Coronary artery (tissue), 2 donors: ENCODE data around the gene PTPRO.
A peak's percentile ranks its signal among the peaks of the same experiment; 100 is the strongest.

Experiments used
- DNase-seq: peaks from one replicate; pipeline ENCODE4 v3.0.0-alpha.2; 2017; ENCODE audit warnings: low spot score
- H3K27ac ChIP-seq, 2 donors: fragments of 200-600 bp; sonication (generic); one replicate each; pipeline ENCODE4 v1.5.1; 2016 to 2019
- H3K4me3 ChIP-seq: fragments of 200-600 bp; sonication (generic); 2 replicates; pipeline ENCODE4 v1.5.1; 2016; ENCODE audit warnings: mild to moderate bottlenecking, moderate library complexity
- TF ChIP-seq, protein P1 (sequence below): fragments of 200-600 bp; sonication (generic); IDR thresholded peaks from one replicate; pipeline ENCODE4 v1.5.1; 2019; ENCODE audit warnings: antibody characterized with exemption

PTPRO gene

GRCh38 chr12:15629761-15630160 lies 307.5 kb downstream of the PTPRO start:
- peak overlapping the region; percentile 79 to 87 for H3K27ac ChIP-seq
- no peak for DNase-seq
- H3K4me3 ChIP-seq: no peak overlapping the region
- TF ChIP-seq, protein P1, sequence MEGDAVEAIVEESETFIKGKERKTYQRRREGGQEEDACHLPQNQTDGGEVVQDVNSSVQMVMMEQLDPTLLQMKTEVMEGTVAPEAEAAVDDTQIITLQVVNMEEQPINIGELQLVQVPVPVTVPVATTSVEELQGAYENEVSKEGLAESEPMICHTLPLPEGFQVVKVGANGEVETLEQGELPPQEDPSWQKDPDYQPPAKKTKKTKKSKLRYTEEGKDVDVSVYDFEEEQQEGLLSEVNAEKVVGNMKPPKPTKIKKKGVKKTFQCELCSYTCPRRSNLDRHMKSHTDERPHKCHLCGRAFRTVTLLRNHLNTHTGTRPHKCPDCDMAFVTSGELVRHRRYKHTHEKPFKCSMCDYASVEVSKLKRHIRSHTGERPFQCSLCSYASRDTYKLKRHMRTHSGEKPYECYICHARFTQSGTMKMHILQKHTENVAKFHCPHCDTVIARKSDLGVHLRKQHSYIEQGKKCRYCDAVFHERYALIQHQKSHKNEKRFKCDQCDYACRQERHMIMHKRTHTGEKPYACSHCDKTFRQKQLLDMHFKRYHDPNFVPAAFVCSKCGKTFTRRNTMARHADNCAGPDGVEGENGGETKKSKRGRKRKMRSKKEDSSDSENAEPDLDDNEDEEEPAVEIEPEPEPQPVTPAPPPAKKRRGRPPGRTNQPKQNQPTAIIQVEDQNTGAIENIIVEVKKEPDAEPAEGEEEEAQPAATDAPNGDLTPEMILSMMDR: no peak

DNA sequence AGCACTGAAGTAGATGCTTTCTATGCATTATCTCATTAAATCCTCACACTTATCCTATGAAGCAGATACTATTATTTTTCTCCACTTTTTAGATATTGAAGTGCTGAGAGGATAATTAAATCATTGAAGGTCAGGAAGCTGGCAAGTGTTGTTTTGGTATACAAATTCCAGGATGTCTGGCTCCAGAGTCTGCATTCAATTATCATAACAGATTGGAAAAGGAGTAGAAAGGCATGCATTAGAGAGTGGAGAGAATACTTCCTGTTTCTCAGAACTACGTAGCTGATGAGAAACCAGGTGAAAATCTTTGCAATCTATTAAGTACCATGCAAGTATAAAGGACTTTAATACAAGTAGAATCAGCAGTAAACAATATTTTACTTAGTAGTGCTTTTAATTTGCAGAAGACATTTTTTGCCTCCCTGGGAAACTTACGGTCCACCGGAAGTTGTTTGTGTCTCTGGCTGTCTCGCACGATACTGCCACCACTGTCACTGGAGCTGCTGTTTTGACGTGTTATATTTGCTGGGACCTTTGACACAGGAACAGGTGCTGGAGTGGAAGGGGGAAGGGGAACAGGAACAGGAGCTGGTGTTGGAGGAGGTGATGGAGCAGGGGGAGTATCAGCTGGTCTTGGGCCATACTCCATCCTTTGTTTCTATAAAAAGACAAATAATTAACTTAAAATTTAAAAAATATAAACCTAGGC lies 308.9 kb downstream of the PTPRO start:
- TF ChIP-seq, protein P1: no peak
- H3K4me3 ChIP-seq: no peak overlapping the region
- no peak for DNase-seq
- H3K27ac ChIP-seq: peak overlapping the region; percentile 79 to 87

DNA sequence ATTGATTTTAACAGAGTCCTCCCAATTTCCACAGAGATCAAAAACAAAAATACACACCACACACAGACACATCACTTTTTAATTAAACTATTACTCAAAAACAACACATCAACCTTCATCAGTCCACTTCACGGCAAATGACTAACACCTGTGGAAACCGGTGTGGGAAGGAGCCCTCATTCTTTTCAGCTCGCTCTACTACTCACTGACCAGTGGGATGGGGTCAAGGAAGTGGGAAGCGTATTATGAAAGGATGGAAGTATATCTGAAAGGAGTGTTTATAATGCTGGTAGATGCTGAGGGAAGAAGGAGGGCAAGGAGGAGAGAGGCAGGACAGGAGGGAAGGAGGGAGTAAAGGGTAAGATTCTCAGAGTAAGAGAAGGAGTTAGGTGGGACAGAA lies 310.4 kb downstream of the PTPRO start:
- H3K27ac ChIP-seq: peak overlapping the region; percentile 17 to 60
- TF ChIP-seq, protein P1: no peak
- H3K4me3 ChIP-seq: no peak overlapping the region
- DNase-seq: no peak

GRCh38 chr12:15633201-15633600 lies 310.9 kb downstream of the PTPRO start:
- TF ChIP-seq, protein P1: no peak
- peak overlapping the region; percentile 3 to 60 for H3K27ac ChIP-seq
- no peak for DNase-seq
- H3K4me3 ChIP-seq: no peak overlapping the region

DNA sequence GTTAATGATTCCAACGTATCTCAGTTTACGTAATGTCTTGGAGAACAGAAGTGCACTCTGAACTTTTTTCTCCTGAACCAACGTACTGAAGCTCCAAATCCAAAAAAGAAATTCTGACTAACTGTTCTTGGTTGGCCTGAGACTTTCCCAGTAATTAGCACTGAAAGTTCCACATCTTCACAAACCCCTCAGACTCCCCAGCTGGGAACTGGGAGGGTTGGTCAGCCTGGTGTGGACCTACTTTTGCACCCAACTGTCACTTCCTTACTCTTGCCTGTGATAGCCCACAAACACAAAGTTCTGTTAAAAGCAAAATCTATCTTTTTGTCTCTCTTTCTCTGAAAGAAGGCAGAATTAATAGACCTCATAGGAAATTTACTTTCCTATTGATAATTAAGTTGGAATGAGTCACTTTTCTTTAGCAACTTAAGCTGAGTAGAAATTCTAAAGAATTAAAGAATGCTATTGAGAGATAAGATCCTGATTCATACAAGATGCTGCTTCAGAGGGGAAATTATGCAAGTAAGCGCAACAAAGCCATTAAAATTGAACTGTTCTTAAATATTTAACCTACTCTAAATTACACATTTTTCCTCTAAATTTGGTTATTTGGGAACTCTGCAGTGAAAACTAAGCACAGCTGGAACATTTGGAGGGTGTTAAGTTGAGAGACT lies 311.8 kb downstream of the PTPRO start:
- Histone ChIP-seq H3K4me3 (no peak overlapping the region), H3K27ac (peak overlapping the region; percentile 3 to 60)
- DNase-seq: no peak
- TF ChIP-seq, protein P1: no peak

GRCh38 chr12:15636060-15636890 lies 314.0 kb downstream of the PTPRO start:
- DNase-seq: no peak
- H3K27ac ChIP-seq: no peak overlapping the region
- TF ChIP-seq, protein P1: no peak
- H3K4me3 ChIP-seq: no peak overlapping the region
